ENCODE results near the gene CLDND2.

- TF ChIP-seq CTCF (IDR thresholded peaks at IDR 0.05) (no peak), POLR2A (IDR thresholded peaks at IDR 0.05) (no peak)
Observed at GRCh38 chr19:51333836-51334460, 34.9 kb downstream of the CLDND2 start.

Measured in tibial nerve (tissue), 3 donors.